ENCODE data around the gene HSH2D. TPM values are rescaled to one million over a fixed set of nuclear protein-coding genes. Genes with fewer than 3 reads are reported as not detected.

The HSH2D gene
- polyA plus RNA-seq, 1 of the 3 experiments (the other 2 are of a cell fraction) = not detected

DNA sequence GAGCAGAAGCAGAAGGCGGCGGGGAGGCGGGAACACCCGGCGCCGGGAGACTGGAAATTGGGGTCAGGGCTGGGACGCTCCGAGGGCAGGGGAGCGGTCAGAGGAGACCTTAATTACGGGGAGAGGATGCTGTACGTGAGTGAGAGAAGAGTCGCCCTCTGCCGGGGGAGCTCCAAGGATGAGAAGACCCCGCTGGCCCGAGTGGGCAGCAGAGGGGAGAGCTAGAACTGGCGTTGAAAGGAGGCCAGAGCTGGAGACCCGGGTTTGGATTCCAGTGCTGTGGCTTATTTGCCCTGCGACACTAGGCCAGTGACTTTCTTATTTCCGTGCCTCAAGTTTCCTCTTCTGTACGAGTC, 42.3 kb downstream of the HSH2D start:
- peak overlapping the region; percentile 92 for H3K4me2 ChIP-seq
- peaks cover 20 to 23% of the 10 kb centered on the region in 2 experiments for H3K36me3 ChIP-seq (replicated peaks in 1 of 2; ENCODE audit: control insufficient read depth in 1 of 2, insufficient read depth in 2 of 2, low read length in 1 of 2)
- ChIA-PET CTCF (interaction anchor here (0.6 to 4.2 kb wide), 14 partner anchors 9 to 556 kb away, joined by 3 to 26 read pairs (median 3); partner anchors contain the start of genes AP1M1 and HSH2D), POLR2A (interaction anchor here (0.6 to 3.1 kb wide), 7 partner anchors 8 to 387 kb away, joined by 3 to 18 read pairs (median 4); partner anchors contain the start of genes AP1M1, SLC35E1 and TPM4)
- peak; percentile 75 for DNase-seq
- no peaks in the 10 kb centered on the region for H3K27me3 ChIP-seq (ENCODE audit: insufficient read depth)
- peak overlapping the region; percentile 95 for H3K9ac ChIP-seq
- peak overlapping the region; percentile 73 to 99 for H3K4me3 ChIP-seq (ENCODE audit: low read depth in 2 of 2, low read length in 1 of 2)
- peak overlapping the region; percentile 77 to 80 for H3K27ac ChIP-seq (ENCODE audit: low read depth in 2 of 2, low read length in 1 of 2)
- H3K4me1 ChIP-seq (ENCODE audit: control insufficient read depth in 1 of 2, insufficient read depth in 2 of 2, low read depth in 1 of 2, low read length in 1 of 2) = peaks cover 3 to 7% of the 10 kb centered on the region in 2 experiments; a peak in 2 of 4 replicates
- peaks cover 15% of the 10 kb centered on the region for H3F3A ChIP-seq (replicated peaks; ENCODE audit: insufficient read depth)
- no peaks in the 10 kb centered on the region for H3K9me2 ChIP-seq
- peaks cover 45% of the 10 kb centered on the region for H3K79me2 ChIP-seq (ENCODE audit: insufficient read depth)
- no peak overlapping the region for H2AFZ ChIP-seq (ENCODE audit: low read depth)
- TF ChIP-seq SMC3 (IDR thresholded peaks at IDR 0.05; ENCODE audit: low read depth, low read length) (0 out of 2 replicates have a peak, but pooled peaks have one; percentile 14), SIN3A (IDR thresholded peaks at IDR 0.05; ENCODE audit: borderline replicate concordance, low read depth, low read length) (0 out of 2 replicates have a peak, but pooled peaks have one; percentile 23), USF2 (IDR thresholded peaks at IDR 0.05; ENCODE audit: borderline replicate concordance, low read depth, low read length) (no peak), CTCF (IDR thresholded peaks at IDR 0.05) (peak; percentile 58), MEF2A (IDR thresholded peaks at IDR 0.05; ENCODE audit: borderline replicate concordance, low read depth) (no peak), RAD21 (IDR thresholded peaks at IDR 0.05; ENCODE audit: low read length) (peak; percentile 13; the same call in 1 of the 2 replicates)
- H4K20me1 ChIP-seq (ENCODE audit: insufficient read depth) = 0 out of 2 replicates have a peak, but pooled peaks cover 5% of the 10 kb centered on the region
- WGBS (ENCODE audit: low lambda C conversion rate) = 1% methylated on average over 20 of the region's 20 CpGs
- no peaks in the 10 kb centered on the region for H3K9me3 ChIP-seq

GRCh38 chr19:16188521-16188920, 45.0 kb downstream of the HSH2D start:
- Histone ChIP-seq H2AFZ (ENCODE audit: low read depth) (no peak overlapping the region), H3K27me3 (ENCODE audit: insufficient read depth) (no peaks in the 10 kb centered on the region), H3K27ac (ENCODE audit: low read depth in 2 of 2, low read length in 1 of 2) (no peak overlapping the region), H3F3A (replicated peaks; ENCODE audit: insufficient read depth) (peaks cover 2% of the 10 kb centered on the region), H3K4me2 (no peak overlapping the region), H3K9ac (no peak overlapping the region), H4K20me1 (ENCODE audit: insufficient read depth) (0 out of 2 replicates have a peak, but pooled peaks cover 5% of the 10 kb centered on the region), H3K9me2 (no peaks in the 10 kb centered on the region), H3K36me3 (replicated peaks in 1 of 2; ENCODE audit: control insufficient read depth in 1 of 2, insufficient read depth in 2 of 2, low read length in 1 of 2) (peaks cover 32 to 37% of the 10 kb centered on the region in 2 experiments), H3K4me1 (ENCODE audit: control insufficient read depth in 1 of 2, insufficient read depth in 2 of 2, low read depth in 1 of 2, low read length in 1 of 2) (peaks cover 0 to 7% of the 10 kb centered on the region in 2 experiments; a peak in 2 of 4 replicates), H3K9me3 (no peaks in the 10 kb centered on the region), H3K79me2 (ENCODE audit: insufficient read depth) (peaks cover 45% of the 10 kb centered on the region), H3K4me3 (ENCODE audit: low read depth in 2 of 2, low read length in 1 of 2) (no peak overlapping the region)
- 94% methylated on average over 2 of the region's 3 CpGs for WGBS (ENCODE audit: low lambda C conversion rate)
- no peak for DNase-seq
- ChIA-PET CTCF (interaction anchor here (0.6 to 0.7 kb wide), 2 partner anchors 147 kb away, joined by 3 read pairs; no protein-coding TSS in a partner anchor), POLR2A (interaction anchor here (2.5 kb wide), 1 partner anchor 9 kb away, joined by 7 read pairs; the partner anchor contains the start of gene AP1M1)
- TF ChIP-seq, protein P1, sequence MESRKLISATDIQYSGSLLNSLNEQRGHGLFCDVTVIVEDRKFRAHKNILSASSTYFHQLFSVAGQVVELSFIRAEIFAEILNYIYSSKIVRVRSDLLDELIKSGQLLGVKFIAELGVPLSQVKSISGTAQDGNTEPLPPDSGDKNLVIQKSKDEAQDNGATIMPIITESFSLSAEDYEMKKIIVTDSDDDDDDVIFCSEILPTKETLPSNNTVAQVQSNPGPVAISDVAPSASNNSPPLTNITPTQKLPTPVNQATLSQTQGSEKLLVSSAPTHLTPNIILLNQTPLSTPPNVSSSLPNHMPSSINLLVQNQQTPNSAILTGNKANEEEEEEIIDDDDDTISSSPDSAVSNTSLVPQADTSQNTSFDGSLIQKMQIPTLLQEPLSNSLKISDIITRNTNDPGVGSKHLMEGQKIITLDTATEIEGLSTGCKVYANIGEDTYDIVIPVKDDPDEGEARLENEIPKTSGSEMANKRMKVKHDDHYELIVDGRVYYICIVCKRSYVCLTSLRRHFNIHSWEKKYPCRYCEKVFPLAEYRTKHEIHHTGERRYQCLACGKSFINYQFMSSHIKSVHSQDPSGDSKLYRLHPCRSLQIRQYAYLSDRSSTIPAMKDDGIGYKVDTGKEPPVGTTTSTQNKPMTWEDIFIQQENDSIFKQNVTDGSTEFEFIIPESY (IDR thresholded peaks at IDR 0.05; ENCODE audit: borderline replicate concordance, low read depth) = no peak
- no peak for TF ChIP-seq RFX5 (IDR thresholded peaks at IDR 0.05; ENCODE audit: low read length)
- TF ChIP-seq, protein P2, sequence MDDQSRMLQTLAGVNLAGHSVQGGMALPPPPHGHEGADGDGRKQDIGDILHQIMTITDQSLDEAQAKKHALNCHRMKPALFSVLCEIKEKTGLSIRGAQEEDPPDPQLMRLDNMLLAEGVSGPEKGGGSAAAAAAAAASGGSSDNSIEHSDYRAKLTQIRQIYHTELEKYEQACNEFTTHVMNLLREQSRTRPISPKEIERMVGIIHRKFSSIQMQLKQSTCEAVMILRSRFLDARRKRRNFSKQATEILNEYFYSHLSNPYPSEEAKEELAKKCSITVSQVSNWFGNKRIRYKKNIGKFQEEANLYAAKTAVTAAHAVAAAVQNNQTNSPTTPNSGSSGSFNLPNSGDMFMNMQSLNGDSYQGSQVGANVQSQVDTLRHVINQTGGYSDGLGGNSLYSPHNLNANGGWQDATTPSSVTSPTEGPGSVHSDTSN (IDR thresholded peaks at IDR 0.05) = no peak
- no peak for TF ChIP-seq NFIC (IDR thresholded peaks at IDR 0.05; ENCODE audit: borderline replicate concordance)
- TF ChIP-seq JUND (IDR thresholded peaks at IDR 0.05) = no peak
- no peak for TF ChIP-seq TEAD4 (IDR thresholded peaks at IDR 0.05; ENCODE audit: borderline replicate concordance, insufficient read depth)
- TF ChIP-seq GATA2 (CRISPR knock-in tag; IDR thresholded peaks at IDR 0.05) = no peak
- no peak for TF ChIP-seq TCF12 (IDR thresholded peaks at IDR 0.05)
- no peak for TF ChIP-seq GABPA (IDR thresholded peaks at IDR 0.05; ENCODE audit: low read depth)

Measured in SK-N-SH (cell line).